Measurements from ENCODE around the gene CLHC1. TPM values are rescaled to one million over a fixed set of nuclear protein-coding genes. Genes with fewer than 3 reads are reported as not detected.
"Not testable (repeated sequence)": the region's sequence is repeated elsewhere in the genome, so short reads cannot be mapped to it uniquely, and the experiment has no call there.

The CLHC1 gene
- polyA plus RNA-seq, 3 donors: 19.1 to 25.7 (median 22.0) TPM

- no peak for DNase-seq (ENCODE audit: low read depth in 3 of 3, low spot score in 2 of 3)
These were observed 93.8 kb downstream of the CLHC1 start for GRCh38 chr2:55138014-55138881.

- DNase-seq (ENCODE audit: low read depth in 3 of 3, low spot score in 2 of 3): no peak
These were observed 94.8 kb downstream of the CLHC1 start for GRCh38 chr2:55137024-55137958.

- DNase-seq (ENCODE audit: low read depth in 3 of 3, low spot score in 2 of 3): no peak
These were observed 96.0 kb downstream of the CLHC1 start for GRCh38 chr2:55136138-55136541.

- no peak for DNase-seq (ENCODE audit: low read depth in 3 of 3, low spot score in 2 of 3)
These were observed 96.6 kb downstream of the CLHC1 start for GRCh38 chr2:55135491-55135890.

GRCh38 chr2:55134316-55134706 is 97.8 kb downstream of the CLHC1 start:
- DNase-seq (ENCODE audit: low read depth in 3 of 3, low spot score in 2 of 3): no peak

- no peak for DNase-seq (ENCODE audit: low read depth in 3 of 3, low spot score in 2 of 3)
These were observed 98.4 kb downstream of the CLHC1 start for GRCh38 chr2:55133467-55134315.

DNA sequence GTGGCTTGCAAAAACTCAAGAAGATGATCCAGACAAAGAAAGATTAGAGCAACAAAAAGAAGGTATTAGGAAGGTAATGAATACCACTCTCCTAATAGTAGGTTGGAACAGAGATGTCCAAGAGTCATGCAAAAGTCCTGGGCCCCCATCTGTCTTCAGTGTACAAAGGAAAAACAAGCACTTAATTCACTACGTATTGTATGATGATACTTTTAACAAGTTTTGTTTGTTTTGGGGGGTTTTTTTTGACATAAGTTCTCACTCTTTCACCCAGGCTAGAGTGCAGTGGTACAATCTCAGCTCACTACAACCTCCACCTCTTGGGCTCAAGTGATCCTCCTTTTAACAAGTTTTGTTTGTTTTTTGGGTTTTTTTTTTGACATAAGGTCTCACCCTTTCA is 101.2 kb downstream of the CLHC1 start:
- no peak for DNase-seq (ENCODE audit: low read depth in 3 of 3, low spot score in 2 of 3)

DNA sequence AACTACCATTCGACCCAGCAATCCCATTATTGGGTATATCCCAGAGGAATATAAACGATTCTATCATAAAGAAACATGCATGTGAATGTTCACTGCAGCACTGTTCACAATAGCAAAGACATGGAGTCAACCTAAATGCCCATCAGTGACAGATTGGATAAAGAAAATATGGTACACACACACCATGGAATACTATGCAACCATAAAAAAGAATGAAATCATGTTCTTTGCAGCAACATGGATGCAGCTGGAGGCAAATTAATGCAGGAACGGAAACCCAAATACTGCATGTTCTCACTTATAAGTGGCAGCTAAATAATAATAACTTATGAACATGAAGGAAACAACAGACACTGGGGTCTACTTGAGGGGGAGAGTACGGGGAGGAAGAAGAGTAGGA is 105.5 kb downstream of the CLHC1 start:
- not testable (repeated sequence) for DNase-seq (ENCODE audit: low read depth in 3 of 3, low spot score in 2 of 3)

Other genes starting within 250 kb of the CLHC1 start
- 100 to 1,000 TPM; 374 to 404 (median 374) TPM for gene RTN4, start 181.8 kb downstream of the CLHC1 start, polyA plus RNA-seq (ENCODE audit: insufficient read length in 3 of 3)
- gene RPS27A, start 395 bp upstream of the CLHC1 start, polyA plus RNA-seq (ENCODE audit: insufficient read length in 3 of 3): 1,000 to 10,000 TPM; 2,151 to 2,289 (median 2,210) TPM
- 10 to 100 TPM; 45.2 to 51.5 (median 46.0) TPM for gene MTIF2, start 36.9 kb upstream of the CLHC1 start, polyA plus RNA-seq (ENCODE audit: insufficient read length in 3 of 3)
- 10 to 100 TPM; 55.4 to 62.4 (median 60.8) TPM for gene CCDC88A, start 187.6 kb upstream of the CLHC1 start, polyA plus RNA-seq (ENCODE audit: insufficient read length in 3 of 3)